A549 (cell line): ENCODE data around the gene SMAP1.

ENCODE experiments used
- CEBPB ChIP-seq, 2 experiments: fragments of >200 bp in 1 of 2; sonication (Bioruptor Twin) in 1 of 2; formaldehyde crosslinking in 1 of 2; IDR thresholded peaks; 2 replicates each; pipeline ENCODE4 v1.6.1; 2012 to 2016
- CHD2 ChIP-seq: fragments of 150-350 bp; IDR thresholded peaks from 2 replicates; pipeline ENCODE4 v1.6.1; 2014; ENCODE audit warnings: low read length; ENCODE audit not compliant: partially characterized antibody
- EP300 ChIP-seq, 2 experiments: fragments of >200 bp; sonication (Bioruptor Twin); formaldehyde crosslinking; IDR thresholded peaks; 2 replicates in 1 of 2; 3 replicates in 1 of 2; pipeline ENCODE4 v1.6.1; 2016 to 2017
- SMC3 ChIP-seq: fragments of >200 bp; sonication (Bioruptor Twin); formaldehyde crosslinking; IDR thresholded peaks from 3 replicates; pipeline ENCODE4 v1.6.1; 2018; ENCODE audit warnings: inconsistent platforms
- TF ChIP-seq, protein P1 (sequence below): fragments of >200 bp; sonication (Bioruptor Twin); formaldehyde crosslinking; IDR thresholded peaks from 3 replicates; pipeline ENCODE4 v1.5.1; 2016
- TF ChIP-seq, protein P2 (sequence below): fragments of >200 bp; sonication (Bioruptor Twin); formaldehyde crosslinking; IDR thresholded peaks from 3 replicates; pipeline ENCODE4 v1.6.1; 2016

DNA sequence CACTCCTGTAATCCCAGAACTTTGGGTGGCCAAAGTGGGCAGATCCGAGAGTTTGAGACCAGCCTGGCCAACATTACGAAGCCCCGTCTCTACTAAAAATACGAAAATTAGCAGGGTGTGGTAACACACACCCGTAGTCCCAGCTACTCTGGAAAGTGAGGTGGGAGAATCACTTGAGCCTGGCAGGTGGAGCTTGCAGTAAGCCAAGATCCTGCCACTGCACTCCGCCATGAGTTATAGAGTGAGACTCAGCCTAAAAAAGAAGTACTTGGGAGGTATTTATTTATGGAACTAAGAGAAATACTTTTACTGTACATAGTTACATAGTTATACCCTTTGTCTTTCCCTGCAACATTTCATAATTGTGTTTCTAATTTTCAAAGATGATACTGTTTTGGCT, 67.8 kb downstream of the SMAP1 start:
- TF ChIP-seq, protein P1, sequence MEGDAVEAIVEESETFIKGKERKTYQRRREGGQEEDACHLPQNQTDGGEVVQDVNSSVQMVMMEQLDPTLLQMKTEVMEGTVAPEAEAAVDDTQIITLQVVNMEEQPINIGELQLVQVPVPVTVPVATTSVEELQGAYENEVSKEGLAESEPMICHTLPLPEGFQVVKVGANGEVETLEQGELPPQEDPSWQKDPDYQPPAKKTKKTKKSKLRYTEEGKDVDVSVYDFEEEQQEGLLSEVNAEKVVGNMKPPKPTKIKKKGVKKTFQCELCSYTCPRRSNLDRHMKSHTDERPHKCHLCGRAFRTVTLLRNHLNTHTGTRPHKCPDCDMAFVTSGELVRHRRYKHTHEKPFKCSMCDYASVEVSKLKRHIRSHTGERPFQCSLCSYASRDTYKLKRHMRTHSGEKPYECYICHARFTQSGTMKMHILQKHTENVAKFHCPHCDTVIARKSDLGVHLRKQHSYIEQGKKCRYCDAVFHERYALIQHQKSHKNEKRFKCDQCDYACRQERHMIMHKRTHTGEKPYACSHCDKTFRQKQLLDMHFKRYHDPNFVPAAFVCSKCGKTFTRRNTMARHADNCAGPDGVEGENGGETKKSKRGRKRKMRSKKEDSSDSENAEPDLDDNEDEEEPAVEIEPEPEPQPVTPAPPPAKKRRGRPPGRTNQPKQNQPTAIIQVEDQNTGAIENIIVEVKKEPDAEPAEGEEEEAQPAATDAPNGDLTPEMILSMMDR, result no peak
- TF ChIP-seq CHD2 (no peak), SMC3 (no peak), CEBPB (IDR thresholded peaks at IDR 0.05) (no peak), EP300 (IDR thresholded peaks at IDR 0.05) (no peak)
- TF ChIP-seq, protein P2, sequence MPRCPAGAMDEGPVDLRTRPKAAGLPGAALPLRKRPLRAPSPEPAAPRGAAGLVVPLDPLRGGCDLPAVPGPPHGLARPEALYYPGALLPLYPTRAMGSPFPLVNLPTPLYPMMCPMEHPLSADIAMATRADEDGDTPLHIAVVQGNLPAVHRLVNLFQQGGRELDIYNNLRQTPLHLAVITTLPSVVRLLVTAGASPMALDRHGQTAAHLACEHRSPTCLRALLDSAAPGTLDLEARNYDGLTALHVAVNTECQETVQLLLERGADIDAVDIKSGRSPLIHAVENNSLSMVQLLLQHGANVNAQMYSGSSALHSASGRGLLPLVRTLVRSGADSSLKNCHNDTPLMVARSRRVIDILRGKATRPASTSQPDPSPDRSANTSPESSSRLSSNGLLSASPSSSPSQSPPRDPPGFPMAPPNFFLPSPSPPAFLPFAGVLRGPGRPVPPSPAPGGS, result no peak
